Right lobe of liver (tissue), 4 donors: ENCODE results near the gene ZIC1.

ENCODE experiments used
- POLR2A ChIP-seq: fragments of 450-650 bp; IDR thresholded peaks from one replicate; pipeline ENCODE4 v1.6.1; 2017; ENCODE audit warnings: antibody characterized with exemption, mild to moderate bottlenecking
- TF ChIP-seq, protein P1 (sequence below), 4 donors: fragments of 200-600 bp in 3 of 4; fragments of 450-650 bp in 1 of 4; IDR thresholded peaks; one replicate each; pipeline versions ENCODE4 v1.5.1 to v1.8.0; 2016 to 2022; ENCODE audit warnings: antibody characterized with exemption in 4 of 4, mild to moderate bottlenecking in 2 of 4
- donor health status: DM: no; HTN: no; CAD: no.
- donor health status: DM: no; HTN: no; CAD: no.
- donor health status: DM: no; HTN: yes; CAD: no.

DNA sequence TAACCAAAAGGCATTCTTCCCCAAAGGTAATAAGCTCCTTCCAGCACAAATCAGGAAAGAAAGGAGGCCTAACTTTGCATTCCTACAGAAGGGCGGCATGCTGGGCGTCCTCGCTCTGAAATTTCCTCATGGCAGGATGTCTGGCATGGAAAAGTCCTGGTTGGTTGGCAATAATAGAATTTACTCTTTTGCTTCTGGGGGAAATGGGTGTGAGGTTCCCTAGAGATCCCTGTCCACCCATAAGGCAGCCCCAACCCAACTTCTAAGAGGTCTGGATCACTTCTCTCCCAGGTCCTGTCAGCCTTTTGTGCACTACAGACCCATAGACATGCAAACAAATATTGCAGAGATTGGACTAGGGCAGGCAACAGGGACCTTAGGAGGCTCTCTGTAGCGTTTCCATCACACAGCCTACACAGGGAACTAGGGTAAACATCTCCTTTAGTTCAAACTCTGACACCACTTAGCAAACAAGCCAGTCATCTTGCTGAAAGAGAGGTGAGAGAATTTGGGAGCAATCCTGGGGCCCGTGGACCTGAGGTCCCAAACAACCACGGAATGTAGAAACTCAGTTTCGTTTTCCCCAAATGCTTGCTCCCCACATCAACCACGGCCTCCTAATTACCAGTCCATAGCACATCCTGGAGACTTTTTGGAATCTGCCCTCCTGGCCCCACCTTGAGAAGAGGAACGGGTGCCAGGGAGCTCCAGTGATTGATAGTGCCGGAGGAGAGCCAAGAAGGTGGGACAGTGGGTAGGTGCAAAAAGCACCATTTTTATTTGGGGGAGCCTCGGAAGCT is 5.0 kb upstream of the ZIC1 start:
- no peak for TF ChIP-seq POLR2A
- TF ChIP-seq, protein P1, sequence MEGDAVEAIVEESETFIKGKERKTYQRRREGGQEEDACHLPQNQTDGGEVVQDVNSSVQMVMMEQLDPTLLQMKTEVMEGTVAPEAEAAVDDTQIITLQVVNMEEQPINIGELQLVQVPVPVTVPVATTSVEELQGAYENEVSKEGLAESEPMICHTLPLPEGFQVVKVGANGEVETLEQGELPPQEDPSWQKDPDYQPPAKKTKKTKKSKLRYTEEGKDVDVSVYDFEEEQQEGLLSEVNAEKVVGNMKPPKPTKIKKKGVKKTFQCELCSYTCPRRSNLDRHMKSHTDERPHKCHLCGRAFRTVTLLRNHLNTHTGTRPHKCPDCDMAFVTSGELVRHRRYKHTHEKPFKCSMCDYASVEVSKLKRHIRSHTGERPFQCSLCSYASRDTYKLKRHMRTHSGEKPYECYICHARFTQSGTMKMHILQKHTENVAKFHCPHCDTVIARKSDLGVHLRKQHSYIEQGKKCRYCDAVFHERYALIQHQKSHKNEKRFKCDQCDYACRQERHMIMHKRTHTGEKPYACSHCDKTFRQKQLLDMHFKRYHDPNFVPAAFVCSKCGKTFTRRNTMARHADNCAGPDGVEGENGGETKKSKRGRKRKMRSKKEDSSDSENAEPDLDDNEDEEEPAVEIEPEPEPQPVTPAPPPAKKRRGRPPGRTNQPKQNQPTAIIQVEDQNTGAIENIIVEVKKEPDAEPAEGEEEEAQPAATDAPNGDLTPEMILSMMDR (IDR thresholded peaks at IDR 0.05), result no peak
